ENCODE measurements around the gene WNT2B.

WNT2B gene

DNA sequence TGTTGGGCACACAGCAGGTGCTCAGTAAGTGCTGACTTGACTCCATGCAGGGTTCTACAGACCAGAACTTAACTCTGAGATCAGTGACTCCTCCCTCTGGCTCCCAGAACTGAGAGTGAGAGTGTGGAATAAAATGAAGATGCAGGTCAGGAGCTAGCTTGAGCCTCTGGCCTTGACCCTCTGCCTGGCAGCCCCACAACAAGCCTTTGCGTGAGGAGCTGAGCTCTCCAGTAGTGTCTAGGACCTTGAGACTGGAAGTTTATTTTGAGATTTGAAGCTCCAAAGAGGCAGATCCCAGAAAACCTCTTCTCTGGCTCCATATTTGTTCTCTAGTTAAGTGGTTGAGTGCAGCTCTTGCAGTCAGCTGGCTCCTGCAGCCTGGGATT, 3.4 kb upstream of the WNT2B start:
- no peak for DNase-seq

DNA sequence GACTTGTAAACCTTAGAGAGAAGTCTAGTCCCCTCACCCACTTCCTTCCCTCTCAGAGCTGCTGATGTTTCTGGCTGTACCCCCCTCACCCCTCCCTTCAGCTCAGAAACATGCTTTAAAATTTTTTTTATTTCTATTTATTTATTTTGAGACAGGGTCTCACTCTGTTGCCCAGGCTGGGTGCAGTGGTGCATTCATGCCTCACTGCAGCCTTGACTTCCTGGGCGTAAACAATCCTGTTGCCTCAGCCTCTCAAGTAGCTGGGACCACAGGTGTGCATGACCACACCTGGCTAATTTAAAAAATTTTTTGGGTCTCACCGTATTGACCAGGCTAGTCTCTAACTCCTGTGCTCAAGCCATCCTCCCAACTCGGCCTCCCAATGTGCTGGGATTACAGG, 2.9 kb upstream of the WNT2B start:
- DNase-seq = no peak

DNA sequence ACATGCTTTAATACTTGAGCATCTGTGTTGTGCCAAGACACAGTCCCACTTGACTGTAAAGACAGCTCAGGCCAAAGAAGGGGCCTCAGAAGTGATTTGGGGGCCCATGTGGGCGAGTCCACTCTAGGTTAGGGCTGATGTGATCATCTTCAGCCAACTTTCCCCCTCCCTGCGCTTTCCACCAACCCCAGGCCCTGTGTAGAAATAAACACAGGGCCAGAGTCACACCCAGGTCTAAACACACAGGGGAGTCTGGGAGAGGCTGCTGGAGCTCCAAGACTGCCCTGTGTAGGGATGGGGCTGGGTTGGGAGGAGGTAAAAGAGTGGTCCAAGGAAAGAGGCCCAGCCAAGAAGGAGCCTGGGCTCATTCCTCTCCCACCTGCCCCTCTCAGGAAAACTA, 2.5 kb upstream of the WNT2B start:
- no peak for DNase-seq

DNA sequence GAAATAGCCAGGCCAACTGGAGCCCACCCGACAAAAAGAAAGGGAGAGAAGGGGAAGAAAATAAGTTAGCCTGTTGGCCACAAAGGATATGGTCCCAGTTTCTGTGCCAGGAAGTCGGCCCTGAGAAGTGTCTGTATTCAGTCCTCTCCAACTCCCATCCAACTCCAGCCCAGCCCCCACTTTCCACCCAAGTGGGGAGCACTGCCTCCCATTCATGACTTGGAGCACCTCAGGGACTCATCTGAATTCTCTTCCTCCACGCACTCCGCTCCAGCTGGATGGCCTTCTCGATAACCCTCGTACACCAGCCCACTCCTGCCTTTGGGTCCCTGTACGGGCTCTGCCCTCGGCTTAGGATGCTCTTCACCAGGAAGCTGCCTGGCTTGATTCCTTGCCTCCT, 2.0 kb upstream of the WNT2B start:
- no peak for DNase-seq

DNA sequence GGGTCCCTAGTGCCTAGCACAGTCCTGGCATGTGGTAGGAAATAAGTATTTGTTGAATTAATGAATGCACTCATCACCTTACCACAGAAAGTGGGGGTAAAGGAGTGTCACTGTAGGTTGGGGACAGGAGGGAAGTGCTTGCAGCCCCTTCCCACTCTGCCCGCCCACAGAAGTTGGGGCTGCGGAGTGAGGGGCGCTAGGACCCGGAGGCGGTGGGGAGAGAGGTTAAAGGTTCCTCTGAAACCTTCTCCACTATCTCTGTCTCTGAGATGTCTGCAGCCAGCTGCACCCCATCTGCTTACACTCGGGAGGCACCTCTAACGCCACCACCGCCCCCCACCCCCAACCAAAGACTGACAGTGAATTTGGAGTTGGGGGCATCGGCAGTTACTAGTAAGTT, 1.4 kb upstream of the WNT2B start:
- DNase-seq = no peak

DNA sequence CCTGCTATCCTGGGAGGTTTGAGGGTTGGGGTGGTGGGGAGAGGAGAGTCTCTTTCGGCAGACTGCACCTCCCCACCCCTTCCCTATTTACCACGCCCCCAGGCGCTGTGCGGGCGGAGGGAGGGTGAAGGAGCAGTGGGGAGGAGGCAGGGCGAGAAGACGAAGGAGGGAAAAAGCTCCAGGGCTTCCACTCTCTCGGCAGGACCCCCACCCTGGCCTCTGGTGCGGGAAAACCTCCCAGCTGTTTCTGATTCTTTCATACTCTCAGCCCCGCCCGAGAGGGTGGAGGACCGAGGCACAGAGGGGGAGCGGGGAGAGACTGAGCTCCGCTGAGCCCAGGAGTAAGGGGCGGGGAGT, 866 bp upstream of the WNT2B start:
- no peak for DNase-seq

DNA sequence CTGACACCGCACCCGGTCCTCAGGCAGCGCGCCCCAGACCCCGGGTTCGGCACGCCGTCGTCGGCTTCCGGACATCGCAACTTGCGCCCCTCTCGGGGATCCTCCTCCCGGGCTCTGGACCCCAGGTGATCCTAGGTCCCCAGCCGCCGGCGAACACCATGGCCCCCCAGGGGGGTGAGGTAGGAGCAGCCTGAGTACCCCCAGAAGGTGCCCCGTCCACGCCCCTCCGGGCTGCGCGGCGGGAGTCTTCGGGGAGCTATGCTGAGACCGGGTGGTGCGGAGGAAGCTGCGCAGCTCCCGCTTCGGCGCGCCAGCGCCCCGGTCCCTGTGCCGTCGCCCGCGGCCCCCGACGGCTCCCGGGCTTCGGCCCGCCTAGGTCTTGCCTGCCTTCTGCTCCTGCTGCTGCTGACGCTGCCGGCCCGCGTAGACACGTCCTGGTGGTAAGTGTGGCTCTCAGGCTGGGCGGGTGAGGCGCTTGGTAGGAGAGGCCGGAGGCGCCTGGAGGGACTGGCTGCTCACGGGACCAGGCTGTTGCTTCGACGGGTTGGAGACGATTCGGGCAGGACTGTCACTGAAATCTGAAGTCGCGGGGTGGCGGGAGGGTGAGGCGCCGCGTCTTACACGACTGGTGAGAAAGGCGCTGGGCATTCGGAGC, 367 bp downstream of the WNT2B start:
- DNase-seq = no peak

DNA sequence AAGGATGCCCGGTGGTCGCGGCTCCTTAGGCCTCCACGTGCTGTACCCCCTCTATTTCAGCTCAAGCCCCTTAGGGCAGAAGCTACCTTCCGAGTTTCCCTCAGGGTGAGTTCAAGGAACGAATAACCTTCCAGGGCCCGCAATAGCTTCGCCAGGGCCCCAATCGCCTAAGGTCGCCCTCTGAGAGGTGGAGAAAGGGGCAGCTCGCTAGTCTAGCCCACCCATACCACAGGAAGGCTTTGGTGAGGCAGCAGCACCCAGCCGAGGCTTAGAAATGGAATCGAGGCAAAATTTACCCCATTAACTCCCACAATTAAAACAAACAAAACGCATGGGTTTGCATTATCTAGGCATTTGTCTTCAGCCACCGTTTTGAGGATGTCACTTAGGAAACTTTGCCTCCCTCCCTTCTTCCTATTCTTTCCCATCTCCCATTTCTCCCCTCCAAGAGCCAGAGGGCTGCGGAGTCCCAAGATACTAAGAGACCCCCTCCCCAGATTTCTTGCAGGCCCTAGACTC, 954 bp downstream of the WNT2B start:
- DNase-seq = no peak

DNA sequence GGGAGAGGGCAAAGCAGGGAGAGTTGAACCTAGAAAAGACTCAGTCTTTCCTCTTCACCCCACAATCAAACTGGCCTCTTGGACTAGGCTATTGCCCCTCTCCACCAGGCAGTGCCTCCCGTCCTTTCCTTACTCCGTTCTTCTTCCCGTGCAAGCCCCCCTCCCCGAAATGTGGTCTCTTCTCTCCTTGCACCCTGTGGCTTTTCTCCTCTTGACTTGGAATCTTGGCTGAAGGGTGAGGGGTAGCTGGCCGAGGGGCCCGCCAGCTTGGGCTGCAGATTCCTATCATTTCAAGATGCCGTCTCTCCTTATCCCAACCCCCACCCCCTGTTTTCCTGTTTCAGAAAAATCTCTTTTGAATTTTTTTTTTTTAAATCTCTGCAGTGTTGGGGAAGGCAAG, 1.6 kb downstream of the WNT2B start:
- DNase-seq = no peak

DNA sequence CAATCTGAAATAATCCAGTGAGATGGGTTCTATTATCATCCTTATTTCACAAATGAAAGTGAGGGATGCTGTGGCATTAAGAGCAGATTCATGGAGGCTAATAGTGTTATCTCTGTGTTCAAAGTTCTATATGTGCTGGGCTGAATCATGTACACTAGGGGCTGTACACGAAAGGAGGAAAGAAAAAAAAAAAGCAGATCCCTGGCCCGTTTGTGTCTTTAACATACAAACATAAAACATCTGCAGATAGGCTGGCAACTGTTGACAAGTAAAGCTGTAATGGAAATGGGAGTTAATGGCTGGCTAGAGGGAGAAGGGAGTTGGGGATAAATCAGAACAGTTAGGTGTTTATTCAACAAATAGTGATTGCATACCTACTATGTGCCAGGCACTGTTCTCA, 3.1 kb downstream of the WNT2B start:
- DNase-seq = no peak

DNA sequence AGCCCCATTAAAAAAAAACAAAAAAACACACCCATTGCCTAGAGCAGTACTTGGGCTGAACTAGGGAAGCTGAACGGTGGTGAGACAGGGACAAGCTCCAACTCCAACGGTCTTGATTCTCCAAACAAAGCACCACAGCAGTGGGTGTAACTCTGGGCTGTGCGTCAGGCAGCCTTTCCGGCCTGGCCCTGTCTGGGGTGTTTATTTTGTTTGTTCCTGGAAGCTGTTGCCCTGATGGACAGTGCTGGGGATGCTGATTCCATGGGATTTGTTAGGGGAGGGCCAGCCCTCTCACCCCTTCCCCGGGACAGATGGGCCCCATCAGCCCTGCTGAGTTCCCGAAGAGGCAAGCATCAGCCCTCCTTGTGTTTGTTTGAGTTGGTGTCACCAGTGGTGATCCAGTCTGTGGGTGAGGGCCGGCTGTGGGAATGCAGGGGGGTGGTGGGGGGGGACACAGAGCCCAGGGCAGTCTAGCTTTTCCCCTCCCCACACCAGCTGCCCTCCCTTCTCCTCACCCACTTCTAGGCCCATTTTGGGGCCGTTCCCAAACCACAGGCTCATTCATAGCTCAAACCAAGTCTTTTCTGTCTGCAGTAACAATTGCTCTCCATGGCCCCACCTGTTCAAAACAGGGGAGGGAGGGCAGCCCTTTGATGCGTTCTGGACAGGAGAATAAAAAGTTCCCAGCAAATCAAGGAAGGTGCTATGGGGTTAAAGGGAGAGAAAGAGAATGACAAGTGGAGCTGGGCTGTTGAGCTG, 4.5 kb downstream of the WNT2B start:
- DNase-seq = no peak

DNA sequence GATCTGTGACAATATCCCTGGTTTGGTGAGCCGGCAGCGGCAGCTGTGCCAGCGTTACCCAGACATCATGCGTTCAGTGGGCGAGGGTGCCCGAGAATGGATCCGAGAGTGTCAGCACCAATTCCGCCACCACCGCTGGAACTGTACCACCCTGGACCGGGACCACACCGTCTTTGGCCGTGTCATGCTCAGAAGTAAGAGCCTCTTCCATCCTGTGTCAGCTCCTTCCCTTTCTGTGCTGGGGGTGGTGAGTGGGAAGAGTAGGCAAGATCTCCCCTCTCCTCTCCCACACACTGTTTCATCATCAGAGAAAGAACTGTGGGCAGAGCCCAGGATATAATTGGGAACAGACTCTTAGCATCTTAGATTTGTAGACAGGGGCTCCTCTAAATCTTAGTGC, 6.1 kb downstream of the WNT2B start:
- no peak for DNase-seq

DNA sequence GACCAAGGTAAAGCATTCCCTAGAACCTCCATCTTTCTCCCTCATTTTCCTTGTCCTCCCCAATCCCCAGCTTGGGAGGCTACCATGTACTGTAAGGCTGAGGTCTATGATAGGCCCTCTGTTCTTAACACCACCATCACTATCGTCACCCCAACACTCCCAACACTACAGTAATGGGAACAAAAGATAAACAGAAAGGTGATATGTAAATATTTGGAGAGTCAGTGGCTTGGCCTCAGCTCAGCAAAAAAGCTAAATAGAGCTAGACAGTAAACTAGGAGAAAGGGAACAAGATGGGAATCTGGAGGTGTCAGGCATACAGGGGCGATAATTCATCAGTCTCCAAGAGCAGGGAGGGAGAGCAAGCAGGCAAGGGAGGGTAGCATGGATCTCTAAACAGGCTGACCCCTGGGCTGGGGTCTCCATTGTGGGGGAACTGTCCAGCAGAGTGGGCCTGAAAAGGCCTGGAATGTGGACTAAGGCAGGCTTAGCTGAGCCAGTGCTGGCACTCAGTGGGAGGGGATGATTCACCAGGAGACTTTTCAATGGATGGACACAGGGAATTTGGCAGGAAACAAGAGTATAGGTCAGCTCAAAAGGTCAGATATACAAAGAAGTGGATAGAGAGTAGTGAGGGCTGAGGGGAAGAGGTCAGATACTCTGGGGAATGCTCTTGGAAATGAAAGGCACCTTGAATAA, 6.7 kb downstream of the WNT2B start:
- no peak for DNase-seq

DNA sequence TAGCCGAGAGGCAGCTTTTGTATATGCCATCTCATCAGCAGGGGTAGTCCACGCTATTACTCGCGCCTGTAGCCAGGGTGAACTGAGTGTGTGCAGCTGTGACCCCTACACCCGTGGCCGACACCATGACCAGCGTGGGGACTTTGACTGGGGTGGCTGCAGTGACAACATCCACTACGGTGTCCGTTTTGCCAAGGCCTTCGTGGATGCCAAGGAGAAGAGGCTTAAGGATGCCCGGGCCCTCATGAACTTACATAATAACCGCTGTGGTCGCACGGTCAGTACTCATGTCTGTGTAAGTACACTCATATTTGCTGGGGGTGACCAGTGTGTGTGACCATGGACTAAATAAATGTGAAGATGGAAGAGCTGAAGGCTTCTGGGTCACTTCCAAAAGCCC, 7.4 kb downstream of the WNT2B start:
- no peak for DNase-seq

DNA sequence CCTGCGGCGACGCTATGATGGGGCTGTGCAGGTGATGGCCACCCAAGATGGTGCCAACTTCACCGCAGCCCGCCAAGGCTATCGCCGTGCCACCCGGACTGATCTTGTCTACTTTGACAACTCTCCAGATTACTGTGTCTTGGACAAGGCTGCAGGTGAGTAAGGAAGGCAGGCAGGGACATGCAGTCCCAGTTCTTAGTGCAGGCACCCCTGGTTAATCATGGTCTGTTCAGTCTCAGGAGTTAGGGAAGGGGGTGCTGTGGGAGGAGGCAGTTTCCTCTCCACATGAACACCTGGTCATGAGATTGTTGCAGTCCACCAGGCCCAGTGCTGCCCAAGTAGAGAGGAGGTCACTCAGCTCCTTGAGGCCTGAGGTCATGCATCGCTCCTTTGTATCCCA, 8.5 kb downstream of the WNT2B start:
- no peak for DNase-seq

DNA sequence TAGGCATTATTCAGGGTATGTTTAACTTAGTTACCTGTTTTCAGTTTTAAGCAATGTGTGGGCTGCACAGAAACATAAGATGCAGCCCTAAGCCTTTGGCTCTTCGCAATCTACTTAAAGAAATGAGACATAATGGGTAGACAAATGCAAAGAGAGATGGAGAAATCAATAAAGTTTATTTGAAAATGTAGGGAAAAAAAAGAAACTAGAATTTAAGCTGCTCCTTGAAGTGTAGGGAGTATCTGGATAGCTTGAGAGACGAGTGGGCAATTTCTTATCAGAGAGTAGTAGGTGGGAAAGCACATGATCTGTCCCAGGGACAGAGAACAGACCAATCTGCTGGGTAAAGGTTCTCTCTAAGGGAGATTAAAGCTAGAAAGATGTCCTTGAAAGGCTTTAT, 8.9 kb downstream of the WNT2B start:
- DNase-seq = no peak

DNA sequence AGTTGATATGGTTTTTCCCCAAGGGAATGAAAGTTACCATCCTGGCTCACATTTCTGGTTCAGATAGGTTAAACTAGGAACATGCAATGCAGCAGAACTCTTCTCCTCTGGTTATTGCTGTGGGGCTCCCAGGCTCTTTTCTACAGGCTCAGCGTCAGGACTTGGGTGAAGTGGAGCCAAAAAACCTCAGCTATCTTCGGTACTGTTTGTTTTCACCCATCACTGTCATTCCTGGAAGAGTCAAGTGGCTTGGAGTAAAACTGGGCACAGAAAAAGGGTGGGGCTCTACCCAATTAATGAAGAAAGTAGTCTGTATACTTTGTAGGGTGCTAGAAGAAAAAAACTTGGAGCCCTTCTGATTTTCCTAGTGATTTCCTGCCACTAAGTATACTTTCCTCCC, 9.4 kb downstream of the WNT2B start:
- DNase-seq = no peak

DNA sequence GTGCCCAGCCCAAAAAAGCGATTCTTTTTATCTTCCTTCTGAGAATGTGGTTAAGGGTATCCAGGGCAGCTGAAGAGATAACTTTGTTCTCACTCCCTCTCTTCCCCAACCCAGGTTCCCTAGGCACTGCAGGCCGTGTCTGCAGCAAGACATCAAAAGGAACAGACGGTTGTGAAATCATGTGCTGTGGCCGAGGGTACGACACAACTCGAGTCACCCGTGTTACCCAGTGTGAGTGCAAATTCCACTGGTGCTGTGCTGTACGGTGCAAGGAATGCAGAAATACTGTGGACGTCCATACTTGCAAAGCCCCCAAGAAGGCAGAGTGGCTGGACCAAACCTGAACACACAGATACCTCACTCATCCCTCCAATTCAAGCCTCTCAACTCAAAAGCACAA, 11.4 kb downstream of the WNT2B start:
- no peak for DNase-seq

DNA sequence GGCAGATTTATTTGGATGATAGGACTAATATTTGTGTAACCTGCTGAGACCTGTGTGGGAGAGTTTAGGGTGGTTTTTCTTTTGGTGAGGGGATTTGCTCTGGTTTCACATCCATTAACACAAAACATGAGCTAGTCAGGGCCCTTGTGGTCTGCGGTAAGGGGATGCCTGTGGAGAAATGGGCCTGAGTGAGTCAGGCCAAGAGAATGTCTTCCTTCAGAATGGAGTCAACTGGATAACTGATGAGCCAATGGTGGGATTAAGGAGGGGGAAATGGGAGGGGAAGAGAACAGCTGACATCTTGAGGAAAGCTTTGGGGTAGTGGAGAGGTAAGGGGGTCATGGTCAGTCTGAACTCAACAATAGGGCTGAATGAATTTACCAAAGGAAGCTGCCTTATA, 13.9 kb downstream of the WNT2B start:
- no peak for DNase-seq

DNA sequence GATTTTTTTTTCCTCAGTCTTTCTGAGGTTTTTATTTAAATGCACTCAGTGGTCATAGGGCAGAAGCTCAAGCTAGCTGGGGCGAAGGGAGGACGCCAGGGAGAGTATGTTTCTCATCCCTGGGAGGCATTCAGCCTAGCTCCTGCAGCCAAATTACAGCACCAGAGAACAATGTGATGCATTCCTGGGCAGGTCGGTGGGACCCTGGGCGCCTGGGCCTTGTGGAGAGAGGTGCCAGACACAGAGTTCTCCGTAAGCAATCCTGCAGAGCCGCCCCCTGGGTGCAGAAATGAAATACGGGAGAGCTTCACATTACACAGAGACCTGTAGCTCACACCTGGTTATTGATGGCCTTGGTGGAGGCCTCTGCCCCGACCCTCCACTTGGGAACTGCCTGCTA, 15.5 kb downstream of the WNT2B start:
- DNase-seq = no peak

DNA sequence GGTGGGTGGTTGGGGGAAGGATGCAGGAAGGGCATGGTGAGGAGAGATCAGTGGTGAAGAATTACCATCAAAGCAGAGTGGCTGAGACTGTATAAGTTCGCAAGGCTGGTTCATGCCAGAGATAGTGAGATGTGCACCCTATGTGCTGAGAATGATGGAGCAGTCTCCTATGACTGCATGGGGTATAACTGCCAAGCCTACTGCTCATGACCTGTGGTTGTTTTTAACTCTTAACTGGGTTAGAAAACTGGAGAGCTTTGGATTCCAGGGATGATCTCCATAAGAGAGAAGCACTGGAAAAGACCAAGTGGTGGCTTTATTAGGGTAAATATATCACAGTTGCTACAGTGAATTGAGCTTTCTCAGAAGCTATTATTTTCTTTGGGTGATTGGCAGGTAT, 16.2 kb downstream of the WNT2B start:
- DNase-seq = no peak

DNA sequence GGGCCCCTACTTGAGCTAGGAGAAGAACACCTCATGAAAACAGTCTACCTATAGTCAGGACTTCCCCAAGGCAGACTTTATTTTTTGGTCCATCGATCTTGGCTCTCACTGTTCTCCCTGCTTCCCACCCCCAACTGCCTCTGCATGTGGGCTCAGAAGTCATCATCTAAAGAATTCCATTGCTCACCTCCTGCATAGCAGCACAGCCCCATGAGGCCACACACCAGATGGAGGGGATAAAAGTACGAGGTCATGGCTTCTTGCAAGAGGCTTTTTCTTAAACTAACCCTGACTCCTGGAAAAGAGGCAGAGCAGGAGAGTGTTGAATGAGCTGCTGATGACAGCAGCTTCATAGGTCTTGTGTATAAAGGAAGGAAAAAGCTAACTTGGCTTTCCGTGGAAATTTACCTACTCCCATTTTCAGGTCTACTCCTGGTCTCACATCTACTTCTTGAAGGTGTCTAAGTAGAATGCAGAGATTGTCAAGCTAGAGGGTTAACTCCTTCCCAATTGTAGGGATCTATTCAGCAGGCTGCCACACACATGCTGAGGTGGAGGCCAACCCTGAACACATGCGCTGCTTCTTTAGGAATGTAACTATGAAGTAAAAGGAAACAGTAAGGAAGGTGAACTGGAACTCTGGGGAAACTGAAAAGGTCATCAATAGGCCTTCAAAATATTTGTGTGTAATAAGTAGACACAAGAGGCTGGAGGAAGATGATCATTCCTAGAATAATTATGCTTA, 18.7 kb downstream of the WNT2B start:
- no peak for DNase-seq

DNA sequence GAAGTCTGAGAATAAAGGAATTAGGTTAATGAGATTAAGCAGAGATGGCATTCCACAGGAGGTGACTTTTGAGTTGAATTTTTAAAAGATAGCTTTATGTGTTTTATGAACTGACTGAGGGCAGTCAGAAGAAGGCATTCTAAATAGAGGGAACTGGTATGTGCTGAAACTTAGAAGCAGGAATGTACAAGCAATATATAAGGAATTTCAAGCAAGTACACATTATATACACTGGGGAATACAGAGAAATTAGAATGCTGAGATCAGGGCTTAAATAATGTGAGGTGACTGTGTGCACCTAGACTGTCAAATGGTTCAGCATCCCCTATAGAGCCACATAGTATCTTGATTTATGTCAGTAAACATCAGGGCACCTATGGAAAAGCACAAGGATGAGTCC, 19.3 kb downstream of the WNT2B start:
- no peak for DNase-seq

DNA sequence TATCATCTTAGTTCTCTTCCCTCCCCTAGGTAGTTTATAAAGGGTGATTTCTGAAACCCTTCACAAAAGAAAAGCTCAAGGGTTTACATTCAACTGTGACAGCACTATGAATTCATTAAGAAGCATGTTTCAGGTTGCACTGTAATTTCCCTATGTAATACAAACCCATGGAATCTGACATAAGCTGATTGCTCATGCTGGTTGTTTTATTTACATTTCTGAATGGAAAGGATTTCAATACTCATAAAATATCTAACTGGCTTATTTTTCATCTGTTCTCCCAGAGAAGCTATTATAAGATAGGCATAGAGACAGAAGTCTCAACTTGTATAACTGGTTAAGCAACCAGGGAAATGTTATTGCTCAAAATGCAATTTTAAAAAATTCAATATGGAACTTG, 20.5 kb downstream of the WNT2B start:
- no peak for DNase-seq

Measured in NCI-H1436 treated with DMSO at 0.1 percent for 48 hours (cell line).